ENCODE results near the gene CELF2.

CELF2 gene

DNA sequence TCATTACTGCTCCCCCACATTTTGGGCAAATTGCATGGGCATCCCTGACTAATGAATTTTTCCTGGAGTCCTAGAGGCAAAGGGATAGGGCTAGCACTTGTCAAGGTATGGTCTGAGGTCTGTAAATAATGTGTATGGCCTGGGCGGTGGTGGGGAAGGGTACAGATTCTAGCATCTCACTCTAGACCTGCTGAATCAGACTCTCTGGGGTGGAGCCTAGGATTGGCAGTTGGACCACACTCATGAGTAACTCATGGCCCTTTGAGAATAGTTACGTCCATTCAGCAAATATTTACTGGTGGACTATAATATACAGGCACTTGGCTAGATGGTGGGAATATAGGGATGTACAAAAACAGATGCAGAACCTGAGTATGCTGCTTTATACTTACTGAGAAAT lies 118.0 kb downstream of the CELF2 start:
- TF ChIP-seq, protein P1, sequence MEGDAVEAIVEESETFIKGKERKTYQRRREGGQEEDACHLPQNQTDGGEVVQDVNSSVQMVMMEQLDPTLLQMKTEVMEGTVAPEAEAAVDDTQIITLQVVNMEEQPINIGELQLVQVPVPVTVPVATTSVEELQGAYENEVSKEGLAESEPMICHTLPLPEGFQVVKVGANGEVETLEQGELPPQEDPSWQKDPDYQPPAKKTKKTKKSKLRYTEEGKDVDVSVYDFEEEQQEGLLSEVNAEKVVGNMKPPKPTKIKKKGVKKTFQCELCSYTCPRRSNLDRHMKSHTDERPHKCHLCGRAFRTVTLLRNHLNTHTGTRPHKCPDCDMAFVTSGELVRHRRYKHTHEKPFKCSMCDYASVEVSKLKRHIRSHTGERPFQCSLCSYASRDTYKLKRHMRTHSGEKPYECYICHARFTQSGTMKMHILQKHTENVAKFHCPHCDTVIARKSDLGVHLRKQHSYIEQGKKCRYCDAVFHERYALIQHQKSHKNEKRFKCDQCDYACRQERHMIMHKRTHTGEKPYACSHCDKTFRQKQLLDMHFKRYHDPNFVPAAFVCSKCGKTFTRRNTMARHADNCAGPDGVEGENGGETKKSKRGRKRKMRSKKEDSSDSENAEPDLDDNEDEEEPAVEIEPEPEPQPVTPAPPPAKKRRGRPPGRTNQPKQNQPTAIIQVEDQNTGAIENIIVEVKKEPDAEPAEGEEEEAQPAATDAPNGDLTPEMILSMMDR (IDR thresholded peaks at IDR 0.05; ENCODE audit: insufficient read depth, low read length, missing control alignments), result no peak
- H3K4me3 ChIP-seq (ENCODE audit: low read depth, low read length), result no peak overlapping the region
- DNase-seq (ENCODE audit: low read depth, low spot score), result no peak
- ChIA-PET POLR2A (no interaction called here), CTCF (no interaction called here)

DNA sequence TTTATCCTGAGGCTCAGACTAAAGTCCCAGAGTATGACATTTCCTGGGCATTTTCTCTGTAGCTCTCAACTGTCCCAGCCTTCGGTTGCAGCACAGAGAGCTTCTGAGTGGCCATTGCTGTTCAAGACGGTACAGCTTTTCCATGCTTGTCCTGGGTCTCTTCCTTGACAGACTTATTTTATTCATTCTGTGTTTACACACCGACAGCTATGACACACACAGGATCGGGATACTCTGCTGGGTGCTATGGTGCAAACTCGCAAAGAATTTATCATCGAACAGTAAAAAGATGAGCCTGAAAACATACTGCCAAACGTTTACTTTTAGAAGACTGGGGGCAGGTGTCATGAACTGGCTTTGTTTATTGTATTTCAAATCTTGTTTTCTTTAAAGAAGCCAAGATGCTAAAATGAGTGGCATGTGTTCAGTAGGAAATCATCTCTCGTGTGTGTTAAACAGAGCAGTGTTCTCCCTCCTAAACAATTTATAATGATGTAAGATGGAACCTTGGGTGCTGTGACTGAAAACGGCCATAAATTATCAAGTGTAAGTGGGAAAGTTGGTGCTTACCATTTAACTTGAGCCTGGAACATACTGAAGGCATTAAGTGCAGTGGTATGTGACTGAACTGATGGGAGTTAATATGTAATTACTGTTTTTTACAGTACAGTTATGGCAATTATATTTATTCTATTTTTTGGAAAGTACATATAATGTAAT lies 120.8 kb downstream of the CELF2 start:
- ChIA-PET POLR2A (no interaction called here), CTCF (no interaction called here)
- no peak overlapping the region for H3K4me3 ChIP-seq (ENCODE audit: low read depth, low read length)
- TF ChIP-seq, protein P1 (IDR thresholded peaks at IDR 0.05; ENCODE audit: insufficient read depth, low read length, missing control alignments), result no peak
- no peak for DNase-seq (ENCODE audit: low read depth, low spot score)

DNA sequence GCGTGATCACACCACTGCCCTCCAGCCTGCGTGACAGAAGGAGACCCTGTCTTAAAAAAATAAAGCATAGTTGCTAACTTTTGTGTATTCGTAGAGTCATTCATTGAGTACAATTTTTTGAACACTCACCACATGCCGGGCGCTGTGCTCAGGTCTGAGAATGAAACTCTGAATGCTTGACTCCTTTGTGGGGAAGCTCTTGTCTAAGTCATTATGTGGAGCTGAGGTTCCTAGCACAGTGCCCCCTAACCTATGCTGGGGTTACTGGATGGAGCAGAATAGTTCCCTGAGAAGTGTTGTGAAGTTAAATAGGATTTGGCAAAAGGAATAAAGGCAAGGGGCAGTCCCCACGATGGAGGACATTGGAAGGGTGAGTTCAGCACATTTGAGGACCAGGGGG lies 123.3 kb downstream of the CELF2 start:
- POLR2A ChIA-PET, result no interaction called here
- TF ChIP-seq, protein P1 (IDR thresholded peaks at IDR 0.05; ENCODE audit: insufficient read depth, low read length, missing control alignments), result no peak
- CTCF ChIA-PET, result no interaction called here
- H3K4me3 ChIP-seq (ENCODE audit: low read depth, low read length), result no peak overlapping the region
- DNase-seq (ENCODE audit: low read depth, low spot score), result no peak

DNA sequence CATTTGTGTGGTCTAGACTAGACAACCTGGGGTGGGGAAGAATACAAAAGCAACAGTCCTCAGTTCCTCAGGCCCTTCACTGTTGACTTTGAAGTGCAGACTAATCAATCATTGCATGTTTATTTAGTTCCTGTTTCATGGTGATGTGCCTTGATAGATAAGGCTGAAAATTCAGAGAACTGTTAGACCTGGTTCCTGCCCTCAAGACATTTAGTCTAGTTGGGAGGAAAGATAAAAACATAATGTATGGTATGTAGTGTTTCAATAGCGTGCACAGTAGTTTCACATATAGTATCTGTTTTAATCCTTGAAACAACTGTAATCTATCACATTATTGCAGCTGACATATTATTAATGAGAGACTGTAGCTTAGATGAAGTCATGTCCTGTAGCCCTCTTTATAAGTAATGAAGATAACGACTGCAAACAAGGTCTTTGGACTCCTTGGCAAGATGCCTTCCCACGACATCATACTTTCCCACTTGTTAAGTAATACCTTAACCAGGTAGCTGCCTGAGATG lies 124.0 kb downstream of the CELF2 start:
- POLR2A ChIA-PET, result no interaction called here
- TF ChIP-seq, protein P1 (IDR thresholded peaks at IDR 0.05; ENCODE audit: insufficient read depth, low read length, missing control alignments), result no peak
- CTCF ChIA-PET, result no interaction called here
- no peak overlapping the region for H3K4me3 ChIP-seq (ENCODE audit: low read depth, low read length)
- no peak for DNase-seq (ENCODE audit: low read depth, low spot score)

DNA sequence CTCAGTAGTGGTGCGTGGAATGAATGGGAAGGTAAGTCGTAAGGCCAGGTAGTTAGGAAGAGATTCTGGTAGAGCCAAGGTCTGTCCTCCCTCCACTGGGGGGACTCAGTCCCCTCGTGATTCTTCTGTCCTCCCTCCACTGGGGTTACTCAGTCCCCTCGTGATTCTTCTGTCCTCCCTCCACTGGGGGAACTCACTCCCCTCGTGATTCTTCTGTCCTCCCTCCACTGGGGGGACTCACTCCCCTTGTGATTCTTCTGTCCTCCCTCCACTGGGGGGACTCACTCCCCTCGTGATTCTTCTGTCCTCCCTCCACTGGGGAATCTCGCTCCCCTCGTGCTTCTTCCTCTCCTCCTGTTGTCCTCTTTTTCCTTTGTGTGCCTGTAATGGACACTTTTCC lies 125.1 kb downstream of the CELF2 start:
- no peak overlapping the region for H3K4me3 ChIP-seq (ENCODE audit: low read depth, low read length)
- POLR2A ChIA-PET, result no interaction called here
- CTCF ChIA-PET, result no interaction called here
- no peak for DNase-seq (ENCODE audit: low read depth, low spot score)
- TF ChIP-seq, protein P1 (IDR thresholded peaks at IDR 0.05; ENCODE audit: insufficient read depth, low read length, missing control alignments), result no peak

DNA sequence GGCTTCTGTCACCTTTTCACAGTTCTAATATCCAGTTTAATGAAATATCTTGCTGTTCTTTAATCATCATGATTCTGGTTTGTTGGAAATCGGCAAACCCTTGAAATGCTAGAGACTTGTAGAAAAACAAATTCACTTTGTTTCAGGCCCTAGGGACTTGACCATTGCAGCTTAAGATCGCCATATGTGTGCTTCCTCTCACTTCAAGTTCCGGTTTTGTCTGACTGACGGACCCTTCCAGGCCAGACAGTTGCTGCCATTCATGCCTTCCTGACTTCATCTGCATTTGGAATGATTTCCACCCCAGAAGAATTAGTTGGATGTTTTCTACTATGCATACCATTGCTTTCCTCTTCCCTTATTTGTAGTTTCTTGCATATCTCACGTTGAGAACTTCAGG lies 125.6 kb downstream of the CELF2 start:
- no peak for DNase-seq (ENCODE audit: low read depth, low spot score)
- ChIA-PET POLR2A (no interaction called here), CTCF (no interaction called here)
- TF ChIP-seq, protein P1 (IDR thresholded peaks at IDR 0.05; ENCODE audit: insufficient read depth, low read length, missing control alignments), result no peak
- no peak overlapping the region for H3K4me3 ChIP-seq (ENCODE audit: low read depth, low read length)
